SK-N-SH treated with all-trans-retinoic acid at 6 μM for 48 hours (cell line): ENCODE measurements around the gene PDGFRB.

Experiments
- ATAC-seq: fragments of 200-7000 bp; cut with Tn5 transposase; 3 replicates; pipeline ENCODE4 v1.9.1; 2020; ENCODE audit warnings: mild to moderate bottlenecking, moderate library complexity
- ARNTL ChIP-seq: fragments of 450-650 bp; formaldehyde crosslinking; IDR thresholded peaks from 2 replicates; pipeline ENCODE4 v1.5.0; 2020; ENCODE audit warnings: low read depth, mild to moderate bottlenecking, moderate library complexity, borderline replicate concordance
- BACH2 ChIP-seq: fragments of 250-450 bp; sonication (Bioruptor Pico); IDR thresholded peaks from 2 replicates; pipeline ENCODE4 v1.9.0; 2021; ENCODE audit warnings: mild to moderate bottlenecking, borderline replicate concordance
- CREB5 ChIP-seq: fragments of 250-450 bp; sonication (Bioruptor Pico); IDR thresholded peaks from 2 replicates; pipeline ENCODE4 v1.5.1; 2020; ENCODE audit warnings: low read depth, mild to moderate bottlenecking, moderate library complexity
- GLIS3 ChIP-seq: fragments of 250-450 bp; sonication (Bioruptor Pico); IDR thresholded peaks from 2 replicates; pipeline ENCODE4 v1.5.0; 2020; ENCODE audit warnings: mild to moderate bottlenecking, moderate library complexity
- ISL1 ChIP-seq: fragments of 250-450 bp; sonication (Bioruptor Pico); IDR thresholded peaks from 2 replicates; pipeline ENCODE4 v2.1.2; 2022; ENCODE audit warnings: mild to moderate bottlenecking, moderate library complexity
- OSR1 ChIP-seq: fragments of 250-450 bp; sonication (Bioruptor Pico); IDR thresholded peaks from 2 replicates; pipeline ENCODE4 v1.8.0; 2022; ENCODE audit warnings: moderate library complexity, mild to moderate bottlenecking, inconsistent platforms
- PATZ1 ChIP-seq: fragments of 250-450 bp; sonication (Bioruptor Pico); IDR thresholded peaks from 2 replicates; pipeline ENCODE4 v1.8.0; 2020; ENCODE audit warnings: mild to moderate bottlenecking, moderate library complexity, borderline replicate concordance
- RARB ChIP-seq: fragments of 250-450 bp; sonication (Bioruptor Pico); IDR thresholded peaks from 2 replicates; pipeline ENCODE4 v1.8.0; 2021; ENCODE audit warnings: mild to moderate bottlenecking, moderate library complexity
- SNAI2 ChIP-seq: fragments of 250-450 bp; sonication (Bioruptor Pico); IDR thresholded peaks from 2 replicates; pipeline ENCODE4 v1.5.0; 2020; ENCODE audit warnings: mild to moderate bottlenecking, moderate library complexity
- TOX ChIP-seq: fragments of 250-450 bp; sonication (Bioruptor Pico); IDR thresholded peaks from 2 replicates; pipeline ENCODE4 v1.8.0; 2021; ENCODE audit warnings: mild to moderate bottlenecking, moderate library complexity, borderline replicate concordance
- ZNF70 ChIP-seq: fragments of 450-650 bp; formaldehyde crosslinking; IDR thresholded peaks from 2 replicates; pipeline ENCODE4 v1.5.0; 2020; ENCODE audit warnings: mild to moderate bottlenecking, moderate library complexity
- ZNF8 ChIP-seq: fragments of 450-650 bp; formaldehyde crosslinking; IDR thresholded peaks from 2 replicates; pipeline ENCODE4 v1.5.0; 2020; ENCODE audit warnings: mild to moderate bottlenecking, moderate library complexity
- TF ChIP-seq, protein P1 (sequence below): fragments of 250-450 bp; sonication (Bioruptor Pico); IDR thresholded peaks from 2 replicates; pipeline ENCODE4 v1.8.0; 2021; ENCODE audit warnings: low read depth, mild to moderate bottlenecking, moderate library complexity, borderline replicate concordance
- TF ChIP-seq, protein P2 (sequence below): fragments of 250-450 bp; sonication (Bioruptor Pico); IDR thresholded peaks from 2 replicates; pipeline ENCODE4 v1.5.0; 2020; ENCODE audit warnings: mild to moderate bottlenecking, moderate library complexity

PDGFRB gene

GRCh38 chr5:150116667-150117400 lies 38.8 kb downstream of the PDGFRB start (continued):
- TF ChIP-seq, protein P1, sequence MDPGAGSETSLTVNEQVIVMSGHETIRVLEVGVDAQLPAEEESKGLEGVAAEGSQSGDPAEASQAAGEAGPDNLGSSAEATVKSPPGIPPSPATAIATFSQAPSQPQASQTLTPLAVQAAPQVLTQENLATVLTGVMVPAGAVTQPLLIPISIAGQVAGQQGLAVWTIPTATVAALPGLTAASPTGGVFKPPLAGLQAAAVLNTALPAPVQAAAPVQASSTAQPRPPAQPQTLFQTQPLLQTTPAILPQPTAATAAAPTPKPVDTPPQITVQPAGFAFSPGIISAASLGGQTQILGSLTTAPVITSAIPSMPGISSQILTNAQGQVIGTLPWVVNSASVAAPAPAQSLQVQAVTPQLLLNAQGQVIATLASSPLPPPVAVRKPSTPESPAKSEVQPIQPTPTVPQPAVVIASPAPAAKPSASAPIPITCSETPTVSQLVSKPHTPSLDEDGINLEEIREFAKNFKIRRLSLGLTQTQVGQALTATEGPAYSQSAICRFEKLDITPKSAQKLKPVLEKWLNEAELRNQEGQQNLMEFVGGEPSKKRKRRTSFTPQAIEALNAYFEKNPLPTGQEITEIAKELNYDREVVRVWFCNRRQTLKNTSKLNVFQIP, result no peak
- TF ChIP-seq OSR1, result no peak

DNA sequence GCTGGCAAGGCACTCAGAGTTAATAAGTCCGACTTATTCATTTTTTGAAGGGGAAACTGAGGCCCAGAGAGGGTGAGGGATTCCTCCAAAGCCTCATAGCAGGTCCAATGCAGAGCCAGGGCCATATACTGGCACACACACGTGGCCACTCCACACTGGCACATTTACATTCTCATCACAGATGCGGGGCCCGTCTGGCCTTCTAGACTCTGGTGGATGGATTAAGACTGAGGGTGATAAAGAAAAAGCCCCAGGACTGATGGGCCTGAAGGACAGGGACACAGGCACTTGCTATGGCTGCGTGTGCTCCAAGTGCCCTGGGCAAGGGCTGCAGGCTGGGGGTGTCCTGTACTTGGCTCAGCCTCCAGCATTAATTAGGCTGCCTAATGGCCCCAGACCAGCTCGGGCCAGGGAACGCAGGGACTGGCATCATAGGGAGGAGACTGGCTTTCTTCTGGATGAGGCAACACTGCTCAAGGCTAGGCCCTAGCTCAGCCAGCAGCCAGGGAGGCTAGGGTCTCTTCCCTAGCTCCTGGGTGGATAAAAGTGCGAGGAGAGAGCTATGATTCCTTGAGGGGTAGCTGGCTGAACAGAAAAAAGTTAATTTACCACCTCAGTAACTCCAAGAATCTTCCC lies 40.8 kb downstream of the PDGFRB start:
- TF ChIP-seq OSR1 (no peak), PATZ1 (CRISPR knock-in tag) (no peak), RARB (no peak), BACH2 (CRISPR knock-in tag) (no peak)

DNA sequence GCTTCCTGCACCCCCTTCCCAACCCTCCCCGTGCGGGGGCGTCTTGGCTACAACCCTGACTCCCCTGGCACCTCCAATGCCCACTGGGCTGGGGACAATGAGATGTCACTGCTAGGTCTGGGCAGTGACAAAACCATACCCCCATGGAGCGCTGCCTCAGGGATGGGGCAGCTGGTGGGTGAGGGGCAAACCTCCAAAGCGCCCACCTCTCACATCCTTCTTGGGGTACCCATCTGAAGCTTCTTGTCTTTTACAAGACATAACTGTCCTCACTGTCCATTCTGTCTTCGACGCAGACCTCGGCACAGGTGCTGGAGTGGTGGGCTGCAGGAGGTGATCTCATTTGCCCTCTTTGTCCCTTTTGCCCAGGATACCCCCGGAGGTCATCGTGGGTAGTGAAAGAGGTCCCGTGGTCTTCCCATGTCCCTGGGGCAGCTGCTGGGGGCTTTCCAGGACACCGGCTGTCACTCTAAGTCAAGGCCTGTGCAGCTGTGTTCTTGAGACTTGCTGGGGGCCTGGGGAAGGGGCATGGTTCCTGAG lies 41.5 kb downstream of the PDGFRB start:
- no peak for TF ChIP-seq OSR1
- no peak for TF ChIP-seq SNAI2 (CRISPR knock-in tag)
- TF ChIP-seq, protein P2, sequence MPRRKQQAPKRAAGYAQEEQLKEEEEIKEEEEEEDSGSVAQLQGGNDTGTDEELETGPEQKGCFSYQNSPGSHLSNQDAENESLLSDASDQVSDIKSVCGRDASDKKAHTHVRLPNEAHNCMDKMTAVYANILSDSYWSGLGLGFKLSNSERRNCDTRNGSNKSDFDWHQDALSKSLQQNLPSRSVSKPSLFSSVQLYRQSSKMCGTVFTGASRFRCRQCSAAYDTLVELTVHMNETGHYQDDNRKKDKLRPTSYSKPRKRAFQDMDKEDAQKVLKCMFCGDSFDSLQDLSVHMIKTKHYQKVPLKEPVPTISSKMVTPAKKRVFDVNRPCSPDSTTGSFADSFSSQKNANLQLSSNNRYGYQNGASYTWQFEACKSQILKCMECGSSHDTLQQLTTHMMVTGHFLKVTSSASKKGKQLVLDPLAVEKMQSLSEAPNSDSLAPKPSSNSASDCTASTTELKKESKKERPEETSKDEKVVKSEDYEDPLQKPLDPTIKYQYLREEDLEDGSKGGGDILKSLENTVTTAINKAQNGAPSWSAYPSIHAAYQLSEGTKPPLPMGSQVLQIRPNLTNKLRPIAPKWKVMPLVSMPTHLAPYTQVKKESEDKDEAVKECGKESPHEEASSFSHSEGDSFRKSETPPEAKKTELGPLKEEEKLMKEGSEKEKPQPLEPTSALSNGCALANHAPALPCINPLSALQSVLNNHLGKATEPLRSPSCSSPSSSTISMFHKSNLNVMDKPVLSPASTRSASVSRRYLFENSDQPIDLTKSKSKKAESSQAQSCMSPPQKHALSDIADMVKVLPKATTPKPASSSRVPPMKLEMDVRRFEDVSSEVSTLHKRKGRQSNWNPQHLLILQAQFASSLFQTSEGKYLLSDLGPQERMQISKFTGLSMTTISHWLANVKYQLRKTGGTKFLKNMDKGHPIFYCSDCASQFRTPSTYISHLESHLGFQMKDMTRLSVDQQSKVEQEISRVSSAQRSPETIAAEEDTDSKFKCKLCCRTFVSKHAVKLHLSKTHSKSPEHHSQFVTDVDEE (CRISPR knock-in tag), result no peak
- TF ChIP-seq, all 23 proteins: peak for 0
- no peak for ATAC-seq

More for the DNA sequence above, 40.8 kb downstream of the PDGFRB start:
- no peak for ATAC-seq

GRCh38 chr5:150113047-150113744 lies 42.4 kb downstream of the PDGFRB start:
- TF ChIP-seq ZNF70 (CRISPR knock-in tag), result no peak
- TF ChIP-seq CREB5 (CRISPR knock-in tag), result no peak
- no peak for TF ChIP-seq OSR1
- TF ChIP-seq ZNF8 (CRISPR knock-in tag), result no peak
- TF ChIP-seq PATZ1 (CRISPR knock-in tag), result no peak
- no peak for TF ChIP-seq BACH2 (CRISPR knock-in tag)
- no peak for TF ChIP-seq ISL1 (CRISPR knock-in tag)
- no peak for TF ChIP-seq ARNTL (CRISPR knock-in tag)
- no peak for TF ChIP-seq TOX (CRISPR knock-in tag)
- TF ChIP-seq GLIS3, result no peak
- TF ChIP-seq, protein P2 (CRISPR knock-in tag), result no peak
- peak; percentile 32 for ATAC-seq
